HG02610 (cell line): Measurements from ENCODE around the gene PRSS2.

ENCODE experiments used
- ATAC-seq: cut with Tn5 transposase; IDR thresholded peaks from one replicate; pipeline ENCODE4 v1.9.1; 2021; ENCODE audit warnings: mild to moderate bottlenecking, moderate library complexity; ENCODE audit not compliant: unreplicated experiment

Gene PRSS2

GRCh38 chr7:142800088-142800487 is 29.3 kb downstream of the PRSS2 start:
- ATAC-seq: no peak

GRCh38 chr7:142800699-142801260 is 30.0 kb downstream of the PRSS2 start:
- no peak for ATAC-seq

- ATAC-seq: no peak
Measured at GRCh38 chr7:142801601-142802295, 31.0 kb downstream of the PRSS2 start.

- ATAC-seq: no peak
Measured at GRCh38 chr7:142802301-142802700, 31.5 kb downstream of the PRSS2 start.

- no peak for ATAC-seq
Measured at GRCh38 chr7:142803901-142804300, 33.1 kb downstream of the PRSS2 start.

- no peak for ATAC-seq
Measured at GRCh38 chr7:142804728-142805207, 34.0 kb downstream of the PRSS2 start.

- no peak for ATAC-seq
Measured at GRCh38 chr7:142805350-142806021, 34.7 kb downstream of the PRSS2 start.

- ATAC-seq: no peak
Measured at GRCh38 chr7:142806022-142806356, 35.2 kb downstream of the PRSS2 start.

- no peak for ATAC-seq
Measured at GRCh38 chr7:142806957-142807356, 36.2 kb downstream of the PRSS2 start.

- peak; percentile 18 for ATAC-seq
Measured at GRCh38 chr7:142807855-142808460, 37.2 kb downstream of the PRSS2 start.

GRCh38 chr7:142808461-142808801 is 37.7 kb downstream of the PRSS2 start:
- peak; percentile 17 for ATAC-seq

- ATAC-seq: peak; percentile 83
Measured at GRCh38 chr7:142808802-142809583, 38.2 kb downstream of the PRSS2 start.

- ATAC-seq: peak; percentile 20
Measured at GRCh38 chr7:142809671-142810070, 38.9 kb downstream of the PRSS2 start.

GRCh38 chr7:142811154-142811737 is 40.5 kb downstream of the PRSS2 start:
- ATAC-seq: no peak

- no peak for ATAC-seq
Measured at GRCh38 chr7:142812437-142813215, 41.9 kb downstream of the PRSS2 start.

- no peak for ATAC-seq
Measured at GRCh38 chr7:142813226-142813625, 42.5 kb downstream of the PRSS2 start.

- no peak for ATAC-seq
Measured at GRCh38 chr7:142813699-142814098, 42.9 kb downstream of the PRSS2 start.

- no peak for ATAC-seq
Measured at GRCh38 chr7:142814451-142814850, 43.7 kb downstream of the PRSS2 start.

- no peak for ATAC-seq
Measured at GRCh38 chr7:142815134-142815533, 44.4 kb downstream of the PRSS2 start.

GRCh38 chr7:142817506-142817905 is 46.7 kb downstream of the PRSS2 start:
- no peak for ATAC-seq
